Loucy (cell line): Measurements from ENCODE around the gene TNS3.

Experiments used
- H2AFZ ChIP-seq: fragments of 200-600 bp; sonication (generic); 2 replicates; pipeline ENCODE4 v1.6.0; 2016; ENCODE audit warnings: antibody characterized with exemption, mild to moderate bottlenecking, low read length, moderate library complexity
- H3F3A ChIP-seq: fragments of 200-600 bp; 2 replicates; pipeline ENCODE4 v1.6.0; 2016; ENCODE audit warnings: antibody characterized with exemption, low read depth, mild to moderate bottlenecking
- H3K27me3 ChIP-seq: fragments of 200-600 bp; sonication (generic); 2 replicates; pipeline ENCODE4 v1.6.1; 2014; ENCODE audit warnings: low read length, mild to moderate bottlenecking; ENCODE audit not compliant: insufficient read depth, poor library complexity, severe bottlenecking
- H3K36me3 ChIP-seq: fragments of 200-600 bp; sonication (generic); 2 replicates; pipeline ENCODE4 v1.6.1; 2016; ENCODE audit warnings: low read length; ENCODE audit not compliant: insufficient read depth
- H3K4me1 ChIP-seq: fragments of 200-600 bp; sonication (generic); 2 replicates; pipeline ENCODE4 v1.5.1; 2014; ENCODE audit warnings: low read length, mild to moderate bottlenecking; ENCODE audit not compliant: insufficient read depth, poor library complexity, severe bottlenecking
- H3K4me2 ChIP-seq: fragments of 200-600 bp; sonication (generic); 2 replicates; pipeline ENCODE4 v1.6.0; 2014; ENCODE audit warnings: antibody characterized with exemption, low read length, low read depth, mild to moderate bottlenecking; ENCODE audit not compliant: poor library complexity, severe bottlenecking
- H3K4me3 ChIP-seq: fragments of 200-600 bp; sonication (generic); 2 replicates; pipeline ENCODE4 v1.5.1; 2014; ENCODE audit warnings: low read length, mild to moderate bottlenecking, mixed read lengths; ENCODE audit not compliant: poor library complexity, severe bottlenecking
- H3K79me2 ChIP-seq: fragments of 200-600 bp; sonication (generic); 2 replicates; pipeline ENCODE4 v1.6.1; 2014; ENCODE audit warnings: low read length; ENCODE audit not compliant: insufficient read depth
- H3K9ac ChIP-seq: fragments of 200-600 bp; sonication (generic); 2 replicates; pipeline ENCODE4 v1.6.0; 2014; ENCODE audit warnings: mild to moderate bottlenecking, low read depth, low read length, moderate library complexity; ENCODE audit not compliant: poor library complexity, severe bottlenecking
- H3K9me2 ChIP-seq: fragments of 200-600 bp; sonication (generic); replicated peaks from 2 replicates; pipeline ENCODE4 v1.6.1; 2016; ENCODE audit warnings: low read depth, low read length, mixed read lengths
- H3K9me3 ChIP-seq: fragments of 200-600 bp; sonication (generic); 2 replicates; pipeline ENCODE4 v1.6.1; 2014; ENCODE audit warnings: mild to moderate bottlenecking, antibody characterized with exemption, low read length, low read depth; ENCODE audit not compliant: insufficient read depth
- H4K20me1 ChIP-seq: fragments of 200-600 bp; sonication (generic); 2 replicates; pipeline ENCODE4 v1.6.0; 2014; ENCODE audit warnings: antibody characterized with exemption, low read length, mild to moderate bottlenecking; ENCODE audit not compliant: insufficient read depth, poor library complexity, severe bottlenecking
- CTCF ChIP-seq: fragments of 200-600 bp; sonication (generic); conservative IDR thresholded peaks from 2 replicates; pipeline ENCODE4 v1.5.1; 2014; ENCODE audit warnings: mild to moderate bottlenecking, antibody characterized with exemption, low read length
- EZH2phosphoT487 ChIP-seq: fragments of 200-600 bp; IDR thresholded peaks from 2 replicates; pipeline ENCODE4 v1.6.1; 2018; ENCODE audit warnings: antibody characterized with exemption, mild to moderate bottlenecking, moderate library complexity, borderline replicate concordance

The TNS3 gene

GRCh38 chr7:47539398-47540052, 42.4 kb downstream of the TNS3 start:
- peaks cover 7% of the 10 kb centered on the region; the same call in 1 of the 2 replicates for H3K9me3 ChIP-seq
- H3K9ac ChIP-seq = no peak overlapping the region
- no peaks in the 10 kb centered on the region for H3K79me2 ChIP-seq
- no peak overlapping the region for H2AFZ ChIP-seq
- no peak overlapping the region for H3K4me3 ChIP-seq
- no peaks in the 10 kb centered on the region for H3K36me3 ChIP-seq
- H3K4me1 ChIP-seq = no peaks in the 10 kb centered on the region
- no peaks in the 10 kb centered on the region for H3K9me2 ChIP-seq
- H4K20me1 ChIP-seq = no peaks in the 10 kb centered on the region
- TF ChIP-seq CTCF = no peak
- no peak for TF ChIP-seq EZH2phosphoT487
- H3K27me3 ChIP-seq = no peaks in the 10 kb centered on the region
- H3K4me2 ChIP-seq = no peak overlapping the region
- H3F3A ChIP-seq = no peaks in the 10 kb centered on the region

- no peak overlapping the region for H3K9ac ChIP-seq
- H3K4me1 ChIP-seq = no peaks in the 10 kb centered on the region
- H3F3A ChIP-seq = no peaks in the 10 kb centered on the region
- no peaks in the 10 kb centered on the region for H3K9me2 ChIP-seq
- no peaks in the 10 kb centered on the region for H3K27me3 ChIP-seq
- H3K79me2 ChIP-seq = no peaks in the 10 kb centered on the region
- peaks cover 7% of the 10 kb centered on the region; the same call in 1 of the 2 replicates for H3K9me3 ChIP-seq
- no peaks in the 10 kb centered on the region for H3K36me3 ChIP-seq
- no peaks in the 10 kb centered on the region for H4K20me1 ChIP-seq
- no peak overlapping the region for H3K4me3 ChIP-seq
- no peak overlapping the region for H2AFZ ChIP-seq
- H3K4me2 ChIP-seq = no peak overlapping the region
- TF ChIP-seq CTCF = no peak
- no peak for TF ChIP-seq EZH2phosphoT487
Measured at GRCh38 chr7:47538846-47539311, 43.0 kb downstream of the TNS3 start.

DNA sequence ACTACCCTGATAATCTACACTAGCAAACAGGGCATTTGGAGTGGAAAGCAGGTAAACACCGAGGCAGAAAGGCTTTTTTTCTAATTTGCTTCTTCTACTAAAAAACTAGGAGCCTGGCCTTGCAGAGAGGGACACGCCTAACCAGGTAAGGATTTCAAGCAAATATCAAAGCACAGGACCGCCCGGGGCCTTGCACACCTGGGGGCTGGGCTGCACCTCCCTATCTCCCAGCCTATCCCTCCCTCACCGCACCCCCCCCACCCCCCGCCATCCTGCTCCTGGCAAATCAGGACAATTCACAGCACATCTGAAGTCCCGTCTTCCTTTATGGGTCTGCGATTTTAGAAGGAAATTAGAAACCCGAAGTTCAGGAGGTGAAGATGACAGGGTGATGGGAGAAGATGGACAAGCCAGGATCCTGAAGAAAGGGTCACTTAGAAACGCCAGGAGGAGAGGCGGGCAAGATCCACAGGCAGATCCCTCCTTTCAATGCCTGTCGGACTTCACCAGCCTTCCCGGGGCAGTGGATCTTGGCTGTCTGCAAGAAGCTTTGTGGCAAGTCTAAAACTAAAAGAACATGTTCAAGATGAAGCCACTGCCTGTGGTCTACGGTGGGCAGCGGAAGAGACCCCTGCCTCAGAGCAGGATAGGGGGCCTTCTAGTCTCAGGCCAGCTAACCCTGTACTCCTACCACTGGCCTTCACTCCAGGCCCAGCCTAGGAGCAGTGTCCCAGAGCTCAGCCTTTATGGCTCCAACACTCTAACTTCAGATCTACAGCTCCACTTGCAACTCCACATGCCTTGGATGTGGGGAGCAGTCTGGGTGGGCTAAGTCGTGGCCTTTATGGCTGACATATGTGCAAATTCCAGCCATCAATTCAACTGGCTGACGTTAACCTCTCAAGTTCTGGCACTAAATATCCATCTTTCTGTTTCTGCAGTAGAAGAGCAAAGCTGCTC, 43.9 kb downstream of the TNS3 start:
- TF ChIP-seq CTCF (no peak), EZH2phosphoT487 (no peak)
- H3F3A ChIP-seq = no peaks in the 10 kb centered on the region
- no peaks in the 10 kb centered on the region for H3K9me2 ChIP-seq
- no peaks in the 10 kb centered on the region for H4K20me1 ChIP-seq
- H3K4me3 ChIP-seq = no peak overlapping the region
- peaks cover 3% of the 10 kb centered on the region; the same call in 1 of the 2 replicates for H3K9me3 ChIP-seq
- H3K9ac ChIP-seq = no peak overlapping the region
- H3K79me2 ChIP-seq = no peaks in the 10 kb centered on the region
- no peaks in the 10 kb centered on the region for H3K27me3 ChIP-seq
- H3K4me2 ChIP-seq = no peak overlapping the region
- no peaks in the 10 kb centered on the region for H3K4me1 ChIP-seq
- H2AFZ ChIP-seq = no peak overlapping the region
- no peaks in the 10 kb centered on the region for H3K36me3 ChIP-seq
